ENCODE measurements around the gene CAB39. TPM values are rescaled to one million over a fixed set of nuclear protein-coding genes. Genes with fewer than 3 reads are reported as not detected.

Gene CAB39
- total RNA-seq, 4 donors from 2014 or later = 73.6 to 105 (median 83.9) TPM

- Histone ChIP-seq H3K9me3 (no peaks in the 10 kb centered on the region), H3K27me3 (no peaks in the 10 kb centered on the region), H3K4me3 (no peak overlapping the region), H3K4me1 (peaks cover 35 to 62% (median 57%) of the 10 kb centered on the region in 4 donors), H3K27ac (replicated peaks in 1 of 4) (peak overlapping the region; percentile 31 to 59 (median 46)), H3K36me3 (peaks cover 0 to 6% (median 0%) of the 10 kb centered on the region in 4 donors)
- WGBS = 20% methylated on average over 1 of the region's 1 CpG
- TF ChIP-seq EP300 (IDR thresholded peaks at IDR 0.05) = no peak
- no peak for TF ChIP-seq POLR2A (IDR thresholded peaks at IDR 0.05; ENCODE audit: low read depth)
- no peak for TF ChIP-seq CTCF (IDR thresholded peaks at IDR 0.05)
- TF ChIP-seq POLR2AphosphoS5 (IDR thresholded peaks at IDR 0.05) = no peak
- DNase-seq (ENCODE audit: extremely low spot score) = no peak
- intact Hi-C loops (cut with DNase I) = no loop called here
Measured at GRCh38 chr2:230738391-230738811, 25.8 kb downstream of the CAB39 start.

DNA sequence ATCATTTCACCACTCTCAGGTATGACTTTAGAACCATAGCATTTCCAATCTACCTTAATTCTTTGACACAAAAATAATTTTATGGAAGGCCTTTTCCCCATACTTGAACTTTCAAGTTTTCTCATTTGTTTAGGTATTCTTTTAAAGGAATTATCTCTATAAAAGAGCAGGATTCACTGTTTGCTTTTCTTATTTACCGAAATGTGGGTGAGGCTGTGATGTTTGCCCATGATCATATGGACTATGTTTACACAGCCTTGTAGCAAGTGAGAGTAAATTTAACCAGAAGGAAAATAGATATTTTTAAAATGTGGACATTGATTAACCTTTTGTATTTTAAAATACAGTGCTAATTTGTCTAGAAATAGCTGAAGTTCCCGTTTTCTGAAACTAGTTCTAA lies 26.3 kb downstream of the CAB39 start:
- Histone ChIP-seq H3K9me3 (no peaks in the 10 kb centered on the region), H3K27ac (replicated peaks in 1 of 4) (peak overlapping the region; percentile 31 to 59 (median 46)), H3K27me3 (no peaks in the 10 kb centered on the region), H3K4me1 (peaks cover 30 to 57% (median 52%) of the 10 kb centered on the region in 4 donors), H3K36me3 (peaks cover 0 to 6% (median under 1%) of the 10 kb centered on the region in 4 donors), H3K4me3 (no peak overlapping the region)
- 82% methylated on average over 2 of the region's 2 CpGs for WGBS
- intact Hi-C loops (cut with DNase I) = no loop called here
- DNase-seq (ENCODE audit: extremely low spot score) = no peak
- TF ChIP-seq EP300 (IDR thresholded peaks at IDR 0.05) (no peak), POLR2A (IDR thresholded peaks at IDR 0.05; ENCODE audit: low read depth) (no peak), CTCF (IDR thresholded peaks at IDR 0.05) (no peak), POLR2AphosphoS5 (IDR thresholded peaks at IDR 0.05) (no peak)

- no peaks in the 10 kb centered on the region for H3K27me3 ChIP-seq
- no peak for DNase-seq (ENCODE audit: extremely low spot score)
- no peaks in the 10 kb centered on the region for H3K9me3 ChIP-seq
- 97% methylated on average over 2 of the region's 2 CpGs for WGBS
- TF ChIP-seq CTCF (IDR thresholded peaks at IDR 0.05) = no peak
- TF ChIP-seq POLR2A (IDR thresholded peaks at IDR 0.05; ENCODE audit: low read depth) = no peak
- no peak for TF ChIP-seq EP300 (IDR thresholded peaks at IDR 0.05)
- TF ChIP-seq POLR2AphosphoS5 (IDR thresholded peaks at IDR 0.05) = no peak
- peaks cover 0 to 6% (median 2%) of the 10 kb centered on the region in 4 donors for H3K36me3 ChIP-seq
- H3K4me3 ChIP-seq = no peak overlapping the region
- H3K27ac ChIP-seq (replicated peaks in 1 of 4) = no peak overlapping the region
- H3K4me1 ChIP-seq = peaks cover 30 to 46% (median 42%) of the 10 kb centered on the region in 4 donors
- intact Hi-C loops (cut with DNase I) = no loop called here
Measured at GRCh38 chr2:230739961-230740360, 27.3 kb downstream of the CAB39 start.

DNA sequence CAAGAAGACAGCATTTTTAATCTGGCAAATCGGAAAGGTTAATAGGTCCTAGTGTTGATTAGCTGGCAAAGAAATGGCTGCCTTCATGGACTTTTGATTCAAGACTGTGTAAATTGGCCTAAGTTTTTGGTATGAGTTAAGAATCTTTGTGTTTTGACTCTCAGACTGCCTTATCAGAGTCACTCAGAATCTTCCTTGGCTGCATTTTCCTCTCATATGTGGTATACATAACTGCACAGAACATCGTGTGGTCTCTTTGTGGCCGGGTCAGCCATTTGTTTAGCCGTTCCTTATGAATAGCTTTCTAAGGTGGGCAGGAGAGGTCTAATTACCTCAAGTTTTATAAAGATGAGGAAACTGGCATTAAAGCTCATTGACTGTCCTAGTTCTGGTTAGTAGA lies 30.1 kb downstream of the CAB39 start:
- H3K4me1 ChIP-seq = peaks cover 11 to 33% (median 24%) of the 10 kb centered on the region in 4 donors
- peaks cover 0 to 11% (median 2%) of the 10 kb centered on the region in 4 donors for H3K36me3 ChIP-seq
- DNase-seq (ENCODE audit: extremely low spot score) = no peak
- no peak overlapping the region for H3K27ac ChIP-seq (replicated peaks in 1 of 4)
- intact Hi-C loops (cut with DNase I) = no loop called here
- H3K27me3 ChIP-seq = no peaks in the 10 kb centered on the region
- no peaks in the 10 kb centered on the region for H3K9me3 ChIP-seq
- no peak overlapping the region for H3K4me3 ChIP-seq
- 96% methylated on average over 4 of the region's 4 CpGs for WGBS
- TF ChIP-seq POLR2A (IDR thresholded peaks at IDR 0.05; ENCODE audit: low read depth) (no peak), CTCF (IDR thresholded peaks at IDR 0.05) (no peak), EP300 (IDR thresholded peaks at IDR 0.05) (no peak), POLR2AphosphoS5 (IDR thresholded peaks at IDR 0.05) (no peak)

GRCh38 chr2:230746213-230746612 lies 33.6 kb downstream of the CAB39 start:
- H3K36me3 ChIP-seq = peaks cover 0 to 5% (median 2%) of the 10 kb centered on the region in 4 donors

More at GRCh38 chr2:230746213-230746612, 33.6 kb downstream of the CAB39 start:
- no peak for DNase-seq (ENCODE audit: extremely low spot score)
- Histone ChIP-seq H3K9me3 (no peaks in the 10 kb centered on the region), H3K4me3 (no peak overlapping the region), H3K4me1 (peaks cover 15 to 28% (median 20%) of the 10 kb centered on the region in 4 donors), H3K27ac (replicated peaks in 1 of 4) (no peak overlapping the region), H3K27me3 (no peaks in the 10 kb centered on the region)
- 71% methylated on average over 4 of the region's 4 CpGs for WGBS
- intact Hi-C loops (cut with DNase I) = no loop called here
- no peak for TF ChIP-seq POLR2A (IDR thresholded peaks at IDR 0.05; ENCODE audit: low read depth)
- no peak for TF ChIP-seq CTCF (IDR thresholded peaks at IDR 0.05)
- TF ChIP-seq POLR2AphosphoS5 (IDR thresholded peaks at IDR 0.05) = no peak
- no peak for TF ChIP-seq EP300 (IDR thresholded peaks at IDR 0.05)
